Stromal cell of bone marrow (primary cell): ENCODE results near the gene PTPRD.

Experiments used
- DNase-seq: peaks from one replicate; pipeline ENCODE4 v3.0.0-alpha.2; 2012; ENCODE audit warnings: low read depth

The PTPRD gene

DNA sequence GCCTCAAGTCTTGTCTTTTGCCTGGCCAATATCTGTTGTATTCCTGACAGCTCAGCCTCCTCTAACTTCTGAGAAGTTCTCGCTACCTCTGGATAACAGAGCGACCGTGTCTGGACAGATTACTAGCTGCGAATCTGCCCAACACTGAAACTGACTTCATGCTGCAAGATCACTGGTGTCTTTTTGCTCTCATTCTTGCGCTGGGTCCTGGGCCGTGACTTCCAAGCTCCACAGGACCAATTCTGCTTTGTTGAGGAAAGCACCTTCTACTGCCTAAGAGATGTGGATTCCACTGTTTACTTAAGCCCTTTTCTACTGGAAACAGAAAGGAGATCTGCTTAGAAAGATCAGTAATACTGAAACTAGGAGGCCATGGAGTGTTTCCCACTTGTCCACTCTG, 1834.4 kb downstream of the PTPRD start:
- DNase-seq, result no peak

DNA sequence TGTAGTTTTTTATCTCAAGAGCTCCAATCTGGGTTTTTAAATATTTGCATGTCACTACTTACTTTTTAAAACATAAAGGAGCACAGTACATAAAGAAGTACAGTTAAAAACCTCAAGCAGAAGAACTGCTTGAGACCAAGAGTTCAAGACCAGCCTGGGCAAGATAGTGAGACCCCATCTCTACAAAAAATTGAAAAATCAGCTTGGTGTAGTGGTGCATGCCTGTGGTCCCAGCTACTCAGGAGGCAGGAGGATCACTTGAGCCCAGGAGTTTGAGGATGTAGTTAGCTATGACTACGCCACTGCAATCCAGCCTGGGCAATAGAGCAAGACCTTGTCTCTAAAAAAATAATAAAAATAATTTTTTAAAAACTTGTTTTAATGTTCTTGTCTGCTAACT, 1840.5 kb downstream of the PTPRD start:
- no peak for DNase-seq

DNA sequence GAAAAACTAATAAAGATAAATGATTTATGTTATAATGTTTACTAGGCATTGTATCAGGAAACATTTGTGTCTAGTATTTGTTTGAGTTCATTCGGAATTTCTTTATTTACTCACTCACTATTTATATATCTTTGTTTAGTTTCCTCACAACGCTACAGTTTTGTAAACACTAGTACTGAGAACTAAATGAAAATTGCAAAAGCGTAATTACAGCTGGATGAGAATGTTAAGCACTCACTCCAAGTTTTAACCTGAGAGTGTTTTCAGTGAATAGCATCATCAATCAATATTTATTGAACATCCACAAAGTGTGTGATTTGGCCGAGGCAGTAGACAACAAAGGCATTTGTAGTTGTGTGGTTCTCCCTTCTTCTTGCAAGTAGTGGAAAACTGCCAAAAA, 1843.6 kb downstream of the PTPRD start:
- no peak for DNase-seq

DNA sequence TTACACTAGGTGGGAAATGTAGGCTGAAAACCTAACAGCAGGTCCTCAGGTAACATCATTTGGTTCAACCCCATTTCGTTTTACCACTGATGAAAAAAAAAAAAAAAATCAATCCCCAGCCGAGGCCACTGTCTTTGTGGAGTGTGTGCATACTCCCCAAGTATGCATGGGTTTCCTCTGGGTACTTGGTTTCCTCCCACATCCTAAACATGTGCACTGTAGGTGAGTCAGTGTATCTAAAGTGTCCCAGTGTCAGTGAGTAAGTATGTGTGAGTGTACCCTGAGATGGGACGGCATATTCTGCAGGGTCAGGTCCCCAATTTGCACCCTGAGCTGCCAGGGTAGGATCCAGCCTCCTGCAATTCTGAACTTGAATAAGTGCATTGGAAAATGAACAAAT, 1846.7 kb downstream of the PTPRD start:
- DNase-seq, result no peak

DNA sequence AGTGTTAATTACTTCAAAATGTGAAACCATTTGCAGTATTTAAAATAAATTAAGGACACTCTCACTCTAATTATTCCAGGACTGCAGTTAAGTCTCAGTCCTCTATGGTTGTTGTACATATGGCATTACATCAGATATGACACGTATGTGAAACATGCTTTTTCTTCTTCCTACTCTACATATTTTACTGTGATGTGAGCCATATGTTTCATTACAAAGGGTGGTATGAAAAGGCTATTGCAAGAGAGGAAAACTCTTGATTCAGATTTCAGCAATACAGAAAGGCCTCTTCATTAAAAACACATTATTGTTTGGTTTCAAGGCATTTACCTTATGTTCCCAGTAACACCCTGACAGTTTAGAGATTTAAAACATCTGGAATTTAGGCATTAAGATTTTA, 1848.8 kb downstream of the PTPRD start:
- no peak for DNase-seq

DNA sequence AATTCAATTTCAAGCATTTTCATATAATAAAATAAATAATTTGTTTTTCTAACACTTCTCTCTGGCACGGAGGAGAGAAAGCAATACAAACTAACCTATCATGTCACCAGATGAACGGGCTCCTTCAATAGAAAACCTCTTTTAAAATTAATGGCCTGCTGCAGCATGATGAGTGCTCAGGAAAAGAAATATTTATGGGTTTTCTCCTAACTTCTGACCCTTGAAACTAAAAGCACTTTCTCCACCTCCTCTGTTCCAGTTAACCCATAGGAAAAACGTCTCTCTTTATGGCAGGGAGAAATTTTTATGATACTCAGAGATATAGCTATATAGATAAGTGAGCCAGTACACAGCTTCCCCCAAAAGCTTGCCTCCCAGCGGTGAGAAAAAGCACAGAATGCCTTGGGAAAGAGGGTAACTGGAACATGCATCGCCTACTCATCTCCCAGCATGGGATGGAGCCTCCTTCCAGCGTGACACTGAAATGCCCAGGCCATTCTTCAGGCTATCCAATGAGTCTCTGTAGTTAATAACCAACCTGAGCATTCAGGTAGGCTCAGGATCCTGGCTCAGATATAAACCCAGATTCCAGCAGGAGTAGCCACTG, 1850.2 kb downstream of the PTPRD start:
- no peak for DNase-seq

- no peak for DNase-seq
These were observed 1852.6 kb downstream of the PTPRD start for GRCh38 chr9:8760000-8760767.

GRCh38 chr9:8757881-8758280, 1854.9 kb downstream of the PTPRD start:
- no peak for DNase-seq

- no peak for DNase-seq
These were observed 1858.1 kb downstream of the PTPRD start for GRCh38 chr9:8754751-8755150.

- no peak for DNase-seq
These were observed 1861.3 kb downstream of the PTPRD start for GRCh38 chr9:8751406-8751930.

GRCh38 chr9:8750639-8751051, 1862.2 kb downstream of the PTPRD start:
- DNase-seq, result no peak

GRCh38 chr9:8745347-8745746, 1867.5 kb downstream of the PTPRD start:
- DNase-seq, result no peak

DNA sequence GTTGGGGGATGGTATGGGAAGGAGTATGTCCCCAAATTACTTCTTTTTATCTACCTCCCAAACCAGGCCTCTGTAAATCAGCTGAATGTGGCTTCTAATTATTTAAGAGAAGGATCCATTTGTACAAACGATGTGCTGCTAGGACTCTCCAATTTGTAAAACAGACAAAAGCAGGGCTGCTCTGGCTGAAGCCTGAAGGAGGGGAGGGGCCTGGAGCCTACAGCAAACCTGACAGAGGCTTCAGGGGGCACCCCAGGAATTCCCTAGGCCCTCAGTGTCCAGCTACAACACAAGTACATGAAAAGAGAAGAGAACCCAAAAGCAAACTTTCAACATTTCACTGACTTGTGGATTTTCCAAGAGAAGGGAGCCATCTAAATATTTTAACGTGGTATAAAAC, 1873.9 kb downstream of the PTPRD start:
- no peak for DNase-seq

DNA sequence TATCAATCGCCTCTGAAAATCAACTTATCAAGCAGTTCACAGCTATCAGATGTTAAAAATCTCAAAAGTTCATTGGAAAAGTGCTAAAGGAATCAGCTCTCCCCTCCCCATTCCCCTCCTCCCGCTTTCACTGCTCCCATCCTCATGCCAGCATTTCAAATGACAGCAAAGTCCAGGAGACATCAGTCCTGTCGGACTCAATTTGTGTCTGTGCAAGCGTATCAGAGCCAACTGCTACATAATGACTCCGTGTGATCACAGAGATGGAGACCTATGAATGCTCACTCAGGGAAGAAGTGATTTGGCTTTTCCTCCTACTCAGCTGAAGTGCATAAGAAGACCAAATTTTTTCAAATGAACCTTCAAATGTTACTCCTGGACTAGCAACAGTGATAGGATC, 1876.0 kb downstream of the PTPRD start:
- DNase-seq, result no peak

- no peak for DNase-seq
These were observed 1878.0 kb downstream of the PTPRD start for GRCh38 chr9:8734760-8735159.

GRCh38 chr9:8733131-8733954, 1879.5 kb downstream of the PTPRD start:
- no peak for DNase-seq

GRCh38 chr9:8732367-8733075, 1880.3 kb downstream of the PTPRD start:
- no peak for DNase-seq

DNA sequence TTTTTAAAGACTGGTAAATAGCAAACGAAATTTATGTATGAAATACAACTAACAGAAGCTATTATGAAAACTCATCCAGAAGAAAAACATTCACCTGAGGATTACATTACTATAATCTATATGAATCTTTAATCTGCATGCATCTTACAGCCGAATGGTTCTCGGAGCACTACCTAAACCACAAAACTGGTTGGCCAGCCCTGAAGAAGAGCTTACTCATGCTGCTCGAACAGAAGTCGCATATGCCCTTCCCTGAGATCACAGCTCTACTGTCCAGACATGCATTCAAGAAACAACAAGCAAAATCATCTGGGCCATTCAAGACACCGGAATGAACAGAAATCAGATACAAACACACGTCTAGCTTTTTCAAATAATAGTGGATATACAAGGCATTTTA, 1882.2 kb downstream of the PTPRD start:
- no peak for DNase-seq

DNA sequence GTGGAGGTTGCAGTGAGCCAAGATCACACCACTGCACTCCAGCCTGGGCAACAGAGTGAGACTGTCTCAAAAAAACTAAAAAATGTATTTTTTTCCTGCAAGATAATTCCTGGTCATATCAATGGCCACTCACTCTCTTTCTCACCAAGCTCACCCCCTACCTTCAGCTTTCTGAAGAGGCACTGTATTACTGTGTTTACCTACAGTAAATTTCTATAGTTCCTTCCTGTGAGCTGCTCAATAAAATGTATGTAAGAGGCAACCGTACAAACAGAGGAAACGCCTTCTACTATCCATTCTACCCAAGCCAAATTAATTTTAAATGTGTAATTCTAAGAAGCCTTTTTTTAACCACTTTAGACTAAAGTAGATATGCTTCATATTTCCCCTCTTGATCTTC, 1883.9 kb downstream of the PTPRD start:
- DNase-seq, result no peak

GRCh38 chr9:8727191-8727590, 1885.6 kb downstream of the PTPRD start:
- no peak for DNase-seq

GRCh38 chr9:8726692-8727091, 1886.1 kb downstream of the PTPRD start:
- no peak for DNase-seq

DNA sequence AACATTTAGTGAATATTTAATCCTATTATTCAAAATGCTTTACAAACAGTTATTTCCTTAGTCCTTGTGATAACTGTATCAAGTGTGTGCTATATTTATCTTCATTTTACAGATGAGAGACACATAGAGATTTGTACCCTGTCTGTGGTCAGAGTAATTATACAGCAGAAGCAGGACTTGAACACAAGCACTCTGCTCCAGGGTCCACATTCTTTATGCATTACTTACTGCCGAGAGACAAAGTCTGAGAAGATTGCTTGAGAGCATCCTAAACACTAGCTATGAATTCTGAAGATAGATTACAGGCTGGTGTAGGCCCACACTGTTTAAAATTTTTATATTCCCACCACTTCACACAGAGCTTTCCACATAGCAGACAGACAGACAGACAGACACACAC, 1887.2 kb downstream of the PTPRD start:
- no peak for DNase-seq
